GM06990 (cell line): ENCODE data around the gene C17orf114.

Source experiments
- DNase-seq: peaks from one replicate; pipeline ENCODE4 v3.0.0-alpha.2; 2011; ENCODE audit not compliant: insufficient read length; ENCODE audit errors: extremely low read depth
- H3K27me3 ChIP-seq: replicated peaks from 2 replicates; pipeline ENCODE4 v1.6.0; 2011; ENCODE audit warnings: low read length; ENCODE audit not compliant: control insufficient read depth, insufficient read depth
- H3K36me3 ChIP-seq: 2 replicates; pipeline ENCODE4 v1.5.1; 2011; ENCODE audit warnings: low read length; ENCODE audit not compliant: control insufficient read depth, insufficient read depth
- H3K4me3 ChIP-seq: replicated peaks from 2 replicates; pipeline ENCODE4 v1.5.1; 2011; ENCODE audit warnings: low read depth, mild to moderate bottlenecking, control low read depth, low read length
- TF ChIP-seq, protein P1 (sequence below): IDR thresholded peaks from 2 replicates; pipeline ENCODE4 v1.5.1; 2011; ENCODE audit warnings: low read length, control low read depth, mild to moderate bottlenecking, inconsistent platforms; ENCODE audit not compliant: insufficient read depth, poor library complexity, severe bottlenecking

C17orf114 gene

DNA sequence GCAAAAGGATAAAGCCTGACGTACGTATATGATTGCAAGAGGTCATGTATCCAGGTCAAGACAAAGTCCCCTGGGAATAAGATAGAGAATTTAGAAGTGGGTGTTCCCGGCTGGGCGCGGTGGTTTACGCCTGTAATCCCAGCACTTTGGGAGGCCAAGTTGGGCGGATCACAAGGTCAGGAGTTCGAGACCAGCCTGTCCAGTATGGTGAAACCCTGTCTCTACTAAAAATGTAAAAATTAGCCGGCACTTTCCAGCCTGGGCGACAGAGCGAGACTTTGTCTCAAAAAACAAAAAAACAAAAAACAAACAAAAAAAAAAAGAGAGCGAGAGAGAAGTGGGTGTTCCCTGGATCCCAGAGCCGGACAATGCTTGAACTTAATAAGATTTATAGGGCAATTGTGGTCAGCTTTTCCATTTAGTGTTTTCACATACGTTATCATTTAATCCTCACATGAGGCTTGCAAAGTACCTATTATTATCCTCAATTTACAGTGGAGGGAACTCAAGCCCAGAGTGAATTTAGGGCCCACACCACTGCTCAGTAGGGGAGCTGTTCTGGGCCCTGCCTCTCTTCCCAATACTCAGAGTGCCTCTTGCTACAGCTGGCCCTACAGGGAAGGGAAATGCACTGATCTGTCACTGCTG lies 13.8 kb downstream of the C17orf114 start:
- H3K27me3 ChIP-seq: no peaks in the 10 kb centered on the region; the same call in none of the 2 replicates
- TF ChIP-seq, protein P1, sequence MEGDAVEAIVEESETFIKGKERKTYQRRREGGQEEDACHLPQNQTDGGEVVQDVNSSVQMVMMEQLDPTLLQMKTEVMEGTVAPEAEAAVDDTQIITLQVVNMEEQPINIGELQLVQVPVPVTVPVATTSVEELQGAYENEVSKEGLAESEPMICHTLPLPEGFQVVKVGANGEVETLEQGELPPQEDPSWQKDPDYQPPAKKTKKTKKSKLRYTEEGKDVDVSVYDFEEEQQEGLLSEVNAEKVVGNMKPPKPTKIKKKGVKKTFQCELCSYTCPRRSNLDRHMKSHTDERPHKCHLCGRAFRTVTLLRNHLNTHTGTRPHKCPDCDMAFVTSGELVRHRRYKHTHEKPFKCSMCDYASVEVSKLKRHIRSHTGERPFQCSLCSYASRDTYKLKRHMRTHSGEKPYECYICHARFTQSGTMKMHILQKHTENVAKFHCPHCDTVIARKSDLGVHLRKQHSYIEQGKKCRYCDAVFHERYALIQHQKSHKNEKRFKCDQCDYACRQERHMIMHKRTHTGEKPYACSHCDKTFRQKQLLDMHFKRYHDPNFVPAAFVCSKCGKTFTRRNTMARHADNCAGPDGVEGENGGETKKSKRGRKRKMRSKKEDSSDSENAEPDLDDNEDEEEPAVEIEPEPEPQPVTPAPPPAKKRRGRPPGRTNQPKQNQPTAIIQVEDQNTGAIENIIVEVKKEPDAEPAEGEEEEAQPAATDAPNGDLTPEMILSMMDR: no peak
- no peak for DNase-seq
- no peaks in the 10 kb centered on the region for H3K36me3 ChIP-seq
- H3K4me3 ChIP-seq: no peak overlapping the region

GRCh38 chr17:4786516-4786915 lies 15.6 kb downstream of the C17orf114 start:
- TF ChIP-seq, protein P1: no peak
- Histone ChIP-seq H3K36me3 (no peaks in the 10 kb centered on the region), H3K27me3 (no peaks in the 10 kb centered on the region; the same call in none of the 2 replicates), H3K4me3 (no peak overlapping the region)
- no peak for DNase-seq

GRCh38 chr17:4786106-4786511 lies 16.0 kb downstream of the C17orf114 start, which contains the start of gene VMO1:
Gene VMO1 (minus strand): TSS chr17:4786364. CDS start chr17:4786352, 12 bp downstream.
- Histone ChIP-seq H3K27me3 (no peaks in the 10 kb centered on the region; the same call in none of the 2 replicates), H3K4me3 (no peak within 1 kb of the TSS), H3K36me3 (no peaks in the 10 kb centered on the region)
- TF ChIP-seq, protein P1: no peak
- no peak for DNase-seq

- TF ChIP-seq, protein P1: no peak
- DNase-seq: no peak
- H3K4me3 ChIP-seq: no peak overlapping the region
- no peaks in the 10 kb centered on the region for H3K36me3 ChIP-seq
- no peaks in the 10 kb centered on the region; the same call in none of the 2 replicates for H3K27me3 ChIP-seq
These were observed 16.6 kb downstream of the C17orf114 start for GRCh38 chr17:4785311-4786105.

- TF ChIP-seq, protein P1: no peak
- no peaks in the 10 kb centered on the region; the same call in none of the 2 replicates for H3K27me3 ChIP-seq
- DNase-seq: no peak
- no peaks in the 10 kb centered on the region for H3K36me3 ChIP-seq
- H3K4me3 ChIP-seq: no peak overlapping the region
These were observed 19.5 kb downstream of the C17orf114 start for GRCh38 chr17:4782652-4783051.
